Brain microvascular endothelial cell (primary cell): Measurements from ENCODE around the gene ABCD1.
"Not testable (repeated sequence)": the region's sequence is repeated elsewhere in the genome, so short reads cannot be mapped to it uniquely, and the experiment has no call there.

Experiments used
- DNase-seq: peaks from one replicate; pipeline ENCODE4 v3.0.0-alpha.2; 2020
- H3K27ac ChIP-seq: fragments of 250-450 bp; sonication (Bioruptor Pico); 2 replicates; pipeline ENCODE4 v1.5.1; 2020; ENCODE audit warnings: mild to moderate bottlenecking, moderate library complexity
- H3K27me3 ChIP-seq: fragments of 250-450 bp; sonication (Bioruptor Pico); replicated peaks from 2 replicates; pipeline ENCODE4 v1.5.1; 2020; ENCODE audit warnings: mild to moderate bottlenecking
- H3K36me3 ChIP-seq: fragments of 250-450 bp; sonication (Bioruptor Pico); replicated peaks from 2 replicates; pipeline ENCODE4 v1.5.1; 2020; ENCODE audit warnings: mild to moderate bottlenecking
- H3K4me3 ChIP-seq: 2 replicates; pipeline ENCODE4 v1.5.1; 2011; ENCODE audit warnings: low read depth, mild to moderate bottlenecking, control low read depth, low read length, moderate library complexity
- in situ Hi-C: cut with HindIII; loops from 2 replicates; pipeline ENCODE4 v1.10.0; 2017; ENCODE audit warnings: low sequenced_read_pairs, low pct_ligation_motif_present
- TF ChIP-seq, protein P1 (sequence below): IDR thresholded peaks from 2 replicates; pipeline ENCODE4 v1.5.1; 2011; ENCODE audit warnings: low read depth, mild to moderate bottlenecking, moderate library complexity, low read length, control low read depth, inconsistent platforms; ENCODE audit errors: missing control alignments

ABCD1 gene

DNA sequence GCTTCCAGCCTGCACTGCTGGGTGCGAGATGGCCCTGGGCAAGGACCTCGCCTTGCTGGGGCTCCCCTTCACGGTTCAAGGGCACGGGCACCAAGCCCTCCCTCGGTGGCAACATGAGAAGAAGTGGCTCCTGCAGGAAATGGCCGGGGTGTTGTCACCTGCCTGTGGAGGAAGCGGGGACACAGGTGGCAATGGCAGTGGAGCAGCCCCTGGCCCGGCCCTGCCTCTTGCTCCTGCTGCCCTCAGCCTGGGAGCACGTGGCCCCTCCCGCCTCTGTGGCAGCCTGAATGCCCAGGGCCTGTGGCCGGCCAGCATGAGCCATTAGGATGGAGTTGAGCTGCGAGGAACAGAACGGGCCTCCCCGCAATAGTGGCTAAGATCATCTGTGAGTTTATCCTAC lies 16.8 kb downstream of the ABCD1 start:
- no peak for DNase-seq
- Histone ChIP-seq H3K36me3 (no peaks in the 10 kb centered on the region), H3K27ac (no peak overlapping the region), H3K4me3 (no peak overlapping the region), H3K27me3 (no peaks in the 10 kb centered on the region)
- in situ Hi-C loops, result no loop called here
- TF ChIP-seq, protein P1, sequence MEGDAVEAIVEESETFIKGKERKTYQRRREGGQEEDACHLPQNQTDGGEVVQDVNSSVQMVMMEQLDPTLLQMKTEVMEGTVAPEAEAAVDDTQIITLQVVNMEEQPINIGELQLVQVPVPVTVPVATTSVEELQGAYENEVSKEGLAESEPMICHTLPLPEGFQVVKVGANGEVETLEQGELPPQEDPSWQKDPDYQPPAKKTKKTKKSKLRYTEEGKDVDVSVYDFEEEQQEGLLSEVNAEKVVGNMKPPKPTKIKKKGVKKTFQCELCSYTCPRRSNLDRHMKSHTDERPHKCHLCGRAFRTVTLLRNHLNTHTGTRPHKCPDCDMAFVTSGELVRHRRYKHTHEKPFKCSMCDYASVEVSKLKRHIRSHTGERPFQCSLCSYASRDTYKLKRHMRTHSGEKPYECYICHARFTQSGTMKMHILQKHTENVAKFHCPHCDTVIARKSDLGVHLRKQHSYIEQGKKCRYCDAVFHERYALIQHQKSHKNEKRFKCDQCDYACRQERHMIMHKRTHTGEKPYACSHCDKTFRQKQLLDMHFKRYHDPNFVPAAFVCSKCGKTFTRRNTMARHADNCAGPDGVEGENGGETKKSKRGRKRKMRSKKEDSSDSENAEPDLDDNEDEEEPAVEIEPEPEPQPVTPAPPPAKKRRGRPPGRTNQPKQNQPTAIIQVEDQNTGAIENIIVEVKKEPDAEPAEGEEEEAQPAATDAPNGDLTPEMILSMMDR, result no peak

GRCh38 chrX:153742111-153742510 lies 17.5 kb downstream of the ABCD1 start:
- H3K36me3 ChIP-seq, H3K27me3 ChIP-seq, in situ Hi-C loops, DNase-seq, H3K27ac ChIP-seq, H3K4me3 ChIP-seq: not testable (repeated sequence)

GRCh38 chrX:153742796-153743467 lies 18.3 kb downstream of the ABCD1 start:
- H3K4me3 ChIP-seq, H3K27ac ChIP-seq, H3K27me3 ChIP-seq, in situ Hi-C loops, DNase-seq, H3K36me3 ChIP-seq: not testable (repeated sequence)

DNA sequence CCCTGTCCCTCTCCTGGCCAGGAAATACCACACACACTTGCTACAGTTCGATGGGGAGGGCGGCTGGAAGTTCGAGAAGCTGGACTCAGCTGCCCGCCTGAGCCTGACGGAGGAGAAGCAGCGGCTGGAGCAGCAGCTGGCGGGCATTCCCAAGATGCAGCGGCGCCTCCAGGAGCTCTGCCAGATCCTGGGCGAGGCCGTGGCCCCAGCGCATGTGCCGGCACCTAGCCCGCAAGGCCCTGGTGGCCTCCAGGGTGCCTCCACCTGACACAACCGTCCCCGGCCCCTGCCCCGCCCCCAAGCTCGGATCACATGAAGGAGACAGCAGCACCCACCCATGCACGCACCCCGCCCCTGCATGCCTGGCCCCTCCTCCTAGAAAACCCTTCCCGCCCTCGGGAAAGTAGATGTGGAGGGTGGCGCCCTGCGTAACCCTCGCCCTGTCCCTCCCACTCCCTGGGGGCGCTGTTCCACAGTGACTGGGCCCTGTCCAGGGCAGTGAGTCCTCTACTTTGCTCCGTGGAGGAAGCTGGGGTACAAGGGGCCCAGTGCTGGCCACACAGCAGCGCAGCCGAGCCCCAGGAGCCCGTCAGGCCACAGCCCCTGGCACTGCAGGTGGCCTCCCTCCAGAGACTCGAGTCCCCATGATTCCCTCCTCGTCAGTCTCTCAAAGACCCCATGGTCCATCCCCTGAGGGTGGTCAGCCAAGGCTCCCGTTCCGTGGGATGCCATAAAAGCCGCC lies 19.0 kb downstream of the ABCD1 start:
- H3K27ac ChIP-seq, H3K36me3 ChIP-seq, DNase-seq, H3K27me3 ChIP-seq, H3K4me3 ChIP-seq, in situ Hi-C loops: not testable (repeated sequence)
- TF ChIP-seq, protein P1, result peak; percentile 4

DNA sequence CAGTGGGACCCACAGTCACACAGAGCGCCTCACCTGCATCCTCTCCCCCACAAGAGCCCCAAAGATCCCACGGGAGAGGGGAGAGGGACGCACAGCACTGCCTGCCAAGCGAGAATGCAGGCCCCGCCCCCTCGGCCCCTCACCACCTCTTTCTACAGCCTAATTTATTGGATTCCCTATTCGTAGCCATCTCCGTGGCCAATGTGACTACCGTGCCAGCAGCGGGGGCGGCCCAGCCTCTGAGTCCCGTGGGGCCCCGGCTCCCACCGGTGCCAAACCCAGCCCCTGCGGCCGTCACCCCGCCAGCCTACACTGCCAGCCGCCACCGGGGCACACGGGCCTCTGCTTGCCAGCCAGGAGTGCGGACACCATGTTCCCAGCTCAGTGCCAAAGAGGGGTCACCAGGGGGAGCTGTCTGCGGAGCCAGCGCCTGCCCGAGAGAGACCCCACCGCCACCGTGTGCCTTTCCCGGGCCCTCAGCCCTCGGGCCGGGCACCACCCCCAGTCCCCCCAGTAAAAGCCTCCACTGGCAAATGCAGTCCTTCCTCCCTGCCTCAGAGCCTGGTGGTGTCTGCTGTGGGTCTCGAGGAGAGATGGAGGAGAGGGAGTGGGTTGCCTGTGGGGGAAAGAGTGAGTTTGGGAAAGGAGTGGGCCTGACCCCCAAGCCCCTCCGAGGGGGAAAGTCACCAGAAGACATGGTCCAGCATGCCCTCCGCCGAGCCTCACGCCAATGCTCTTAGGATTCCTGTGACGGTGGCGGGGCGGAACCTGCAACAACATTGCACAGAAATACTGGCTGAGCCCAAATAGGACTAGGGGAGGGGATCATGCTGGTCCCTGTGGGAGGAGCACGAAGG lies 19.8 kb downstream of the ABCD1 start:
- no peaks in the 10 kb centered on the region for H3K27me3 ChIP-seq
- no peak overlapping the region for H3K27ac ChIP-seq
- in situ Hi-C loops, result no loop called here
- no peak for DNase-seq
- H3K36me3 ChIP-seq, result no peaks in the 10 kb centered on the region
- TF ChIP-seq, protein P1, result peak; percentile 47
- H3K4me3 ChIP-seq, result no peak overlapping the region

- H3K27ac ChIP-seq, DNase-seq, H3K36me3 ChIP-seq, H3K27me3 ChIP-seq, H3K4me3 ChIP-seq, in situ Hi-C loops: not testable (repeated sequence)
Measured at GRCh38 chrX:153745067-153745433, 20.4 kb downstream of the ABCD1 start.

- in situ Hi-C loops, result no loop called here
- TF ChIP-seq, protein P1, result no peak
Measured at GRCh38 chrX:153746359-153746758, 21.7 kb downstream of the ABCD1 start.

GRCh38 chrX:153746991-153747390 lies 22.3 kb downstream of the ABCD1 start:
- H3K27ac ChIP-seq, in situ Hi-C loops, H3K36me3 ChIP-seq, H3K4me3 ChIP-seq, DNase-seq, H3K27me3 ChIP-seq: not testable (repeated sequence)

More at GRCh38 chrX:153746359-153746758, 21.7 kb downstream of the ABCD1 start:
- Histone ChIP-seq H3K27me3 (no peaks in the 10 kb centered on the region), H3K27ac (no peak overlapping the region), H3K36me3 (no peaks in the 10 kb centered on the region), H3K4me3 (no peak overlapping the region)
- no peak for DNase-seq

- in situ Hi-C loops, DNase-seq, H3K27ac ChIP-seq, H3K27me3 ChIP-seq, H3K36me3 ChIP-seq, H3K4me3 ChIP-seq: not testable (repeated sequence)
Measured at GRCh38 chrX:153749017-153749416, 24.4 kb downstream of the ABCD1 start.
